H1 (cell line): Measurements from ENCODE around the gene SERPINA1. TPM values are rescaled to one million over a fixed set of nuclear protein-coding genes. Genes with fewer than 3 reads are reported as not detected.

Source experiments
- ATF2 ChIP-seq: IDR thresholded peaks from 2 replicates; pipeline ENCODE4 v1.6.1; 2012; ENCODE audit warnings: low read length, inconsistent platforms
- CBX5 ChIP-seq: fragments of 300-800, 300-1000 bp; sonication (generic); IDR thresholded peaks from 2 replicates; pipeline ENCODE4 v1.7.1; 2016; ENCODE audit warnings: antibody characterized with exemption, low read length, low read depth
- CEBPB ChIP-seq: IDR thresholded peaks from 2 replicates; pipeline ENCODE4 v1.6.1; 2012; ENCODE audit warnings: low read depth, low read length
- EZH2 ChIP-seq: fragments of 200-600 bp; sonication (generic); IDR thresholded peaks from 2 replicates; pipeline ENCODE4 v1.7.1; 2012; ENCODE audit warnings: low read depth, mild to moderate bottlenecking, moderate library complexity, low read length, inconsistent platforms; ENCODE audit not compliant: severe bottlenecking
- GTF2F1 ChIP-seq: IDR thresholded peaks from 2 replicates; pipeline ENCODE4 v1.6.1; 2012; ENCODE audit warnings: low read depth, low read length, improper control_type of control experiment, borderline replicate concordance
- SAP30 ChIP-seq: fragments of 300-600 bp; sonication (generic); IDR thresholded peaks from 2 replicates; pipeline ENCODE4 v1.7.1; 2012; ENCODE audit warnings: low read length, moderate library complexity, mild to moderate bottlenecking, inconsistent platforms; ENCODE audit not compliant: insufficient read depth, insufficient replicate concordance
- TEAD4 ChIP-seq: IDR thresholded peaks from 2 replicates; pipeline ENCODE4 v1.6.1; 2012; ENCODE audit warnings: low read depth, low read length, inconsistent platforms, mixed read lengths
- polyA plus RNA-seq, 7 experiments: library from polyadenylated mRNA; depleted of rRNA in 3 of 7; stranded (reverse) in 5 of 7; unstranded in 2 of 7; fragments of >200 nt in 5 of 7; fragments of 200-250 nt in 2 of 7; gene quantifications; 1 replicate in 5 of 7; 2 replicates in 1 of 7; 4 replicates in 1 of 7; pipeline versions ENCODE4 v1.2.1 to v1.2.3, GENCODE V29; 2011 to 2013; ENCODE audit warnings: missing spikeins in 2 of 7, mixed read lengths in 2 of 7
- total RNA-seq: library from RNA; stranded (reverse); fragmentation: NEBNext Ultra II Directional; extraction: Animal tissue kit (Norgen Biotek cat#: 25700); gene quantifications from 2 replicates; pipeline ENCODE4 v1.2.1, GENCODE V29; 2021
- TF ChIP-seq, protein P1 (sequence below): IDR thresholded peaks from 2 replicates; pipeline ENCODE4 v1.6.1; 2012; ENCODE audit warnings: inconsistent platforms

Gene SERPINA1
- total and polyA plus RNA-seq, 2 of the 8 experiments (the other 6 are each of a cell fraction or from before 2014, with no cell fraction given): 0.08 TPM; not detected in 1

DNA sequence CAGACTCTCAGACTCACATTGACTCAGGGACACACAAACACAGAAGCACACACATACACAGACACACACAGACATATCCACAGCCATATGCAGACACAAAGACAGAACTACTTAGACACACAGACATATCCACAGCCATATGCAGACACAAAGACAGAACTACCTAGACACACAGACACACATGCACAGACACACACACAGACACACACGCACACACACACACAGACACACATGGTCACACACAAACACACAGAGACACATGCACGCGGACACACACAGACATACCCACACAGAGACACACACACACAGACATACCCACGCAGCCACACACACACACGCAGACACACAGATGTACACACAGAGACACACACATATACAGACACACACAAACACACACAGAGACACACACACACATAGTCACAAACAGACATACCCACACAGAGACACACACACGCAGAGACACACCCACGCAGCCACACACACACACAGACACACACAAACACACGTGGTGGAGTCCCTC is 25.7 kb downstream of the SERPINA1 start (continued):
- TF ChIP-seq, protein P1, sequence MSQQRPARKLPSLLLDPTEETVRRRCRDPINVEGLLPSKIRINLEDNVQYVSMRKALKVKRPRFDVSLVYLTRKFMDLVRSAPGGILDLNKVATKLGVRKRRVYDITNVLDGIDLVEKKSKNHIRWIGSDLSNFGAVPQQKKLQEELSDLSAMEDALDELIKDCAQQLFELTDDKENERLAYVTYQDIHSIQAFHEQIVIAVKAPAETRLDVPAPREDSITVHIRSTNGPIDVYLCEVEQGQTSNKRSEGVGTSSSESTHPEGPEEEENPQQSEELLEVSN: no peak
- TF ChIP-seq SAP30 (no peak), EZH2 (no peak), CBX5 (no peak), TEAD4 (no peak), GTF2F1 (no peak), ATF2 (no peak), CEBPB (no peak)
